GM12873 (cell line): ENCODE results near the gene PDXK.

Source experiments
- CTCF ChIP-seq: IDR thresholded peaks from 2 replicates; pipeline ENCODE4 v1.5.1; 2012; ENCODE audit warnings: low read depth, mild to moderate bottlenecking, moderate library complexity, low read length, control low read depth; ENCODE audit not compliant: insufficient read depth; ENCODE audit errors: missing control alignments

PDXK gene

GRCh38 chr21:43810505-43811261, 91.8 kb downstream of the PDXK start:
- TF ChIP-seq CTCF = peak; percentile 98

- no peak for TF ChIP-seq CTCF
These were observed 92.6 kb downstream of the PDXK start for GRCh38 chr21:43811262-43812105.
